PC-9 (cell line): ENCODE results near the gene DNAAF1. TPM values are rescaled to one million over a fixed set of nuclear protein-coding genes. Genes with fewer than 3 reads are reported as not detected.

ENCODE experiments used
- BruUV-seq: library from RNA; stranded (reverse); fragments of 400-500 nt; replicated peaks from 2 replicates; lab custom pipeline; 2021; lab: Mats Ljungman, UMichigan
- CTCF ChIA-PET: fragments of 300-600 bp; sonication (Branson Sonifier 250); formaldehyde crosslinking; loops from one replicate; lab custom pipeline; 2022; ENCODE audit warnings: antibody characterized with exemption; lab: Charles Lee
- POLR2A ChIA-PET: fragments of 300-600 bp; sonication (Branson Sonifier 250); formaldehyde crosslinking; loops from one replicate; lab custom pipeline; 2022; ENCODE audit warnings: antibody characterized with exemption; ENCODE audit not compliant: unreplicated experiment; lab: Charles Lee
- DNase-seq, 2 experiments: peaks; one replicate each; pipeline versions ENCODE4 v3.0.0 to v3.0.0-alpha.2; 2015 to 2022; ENCODE audit warnings: mixed read lengths in 1 of 2
- H2AFZ ChIP-seq: fragments of 200-600 bp; sonication (generic); 2 replicates; pipeline ENCODE4 v1.8.1; 2017; ENCODE audit warnings: antibody characterized with exemption
- H3F3A ChIP-seq: fragments of 200-600 bp; sonication (generic); 2 replicates; pipeline ENCODE4 v1.8.1; 2017; ENCODE audit warnings: antibody characterized with exemption, mild to moderate bottlenecking, low read depth; ENCODE audit not compliant: insufficient read depth
- H3K27ac ChIP-seq: fragments of 200-600 bp; sonication (generic); 2 replicates; pipeline ENCODE4 v1.6.1; 2016; ENCODE audit warnings: mixed run types
- H3K27me3 ChIP-seq: fragments of 200-600 bp; sonication (generic); 2 replicates; pipeline ENCODE4 v1.6.1; 2016; ENCODE audit warnings: low read depth, mixed run types; ENCODE audit not compliant: insufficient read depth
- H3K36me3 ChIP-seq: fragments of 200-600 bp; sonication (generic); 2 replicates; pipeline ENCODE4 v1.6.1; 2016; ENCODE audit warnings: low read depth, mixed run types
- H3K4me1 ChIP-seq: fragments of 200-600 bp; sonication (generic); replicated peaks from 2 replicates; pipeline ENCODE4 v1.6.1; 2016; ENCODE audit warnings: mixed run types; ENCODE audit not compliant: insufficient read depth
- H3K4me2 ChIP-seq: fragments of 200-600 bp; sonication (generic); 2 replicates; pipeline ENCODE4 v1.6.1; 2017; ENCODE audit warnings: mixed run types
- H3K4me3 ChIP-seq: fragments of 200-600 bp; sonication (generic); 2 replicates; pipeline ENCODE4 v1.6.1; 2016; ENCODE audit warnings: mixed run types
- H3K79me2 ChIP-seq: fragments of 200-600 bp; sonication (generic); 2 replicates; pipeline ENCODE4 v1.6.1; 2017; ENCODE audit warnings: low read depth, mixed run types
- H3K9me2 ChIP-seq: fragments of 200-600 bp; sonication (generic); 2 replicates; pipeline ENCODE4 v1.8.1; 2017; ENCODE audit warnings: mild to moderate bottlenecking; ENCODE audit not compliant: insufficient read depth
- H3K9me3 ChIP-seq: fragments of 200-600 bp; sonication (generic); 2 replicates; pipeline ENCODE4 v1.8.1; 2016; ENCODE audit warnings: low read depth; ENCODE audit not compliant: insufficient read depth
- H4K20me1 ChIP-seq: fragments of 200-600 bp; sonication (generic); 2 replicates; pipeline ENCODE4 v1.8.1; 2017; ENCODE audit not compliant: insufficient read depth
- CTCF ChIP-seq: fragments of 200-600 bp; sonication (generic); conservative IDR thresholded peaks from 2 replicates; pipeline ENCODE4 v1.6.1; 2017; ENCODE audit warnings: mixed run types, antibody characterized with exemption, mild to moderate bottlenecking, moderate library complexity
- EZH2 ChIP-seq: fragments of 200-600 bp; sonication (generic); IDR thresholded peaks from 2 replicates; pipeline ENCODE4 v1.8.0; 2017; ENCODE audit warnings: antibody characterized with exemption, low read depth
- intact Hi-C: fragments of 100-400 bp; cut with micrococcal nuclease; formaldehyde crosslinking; loops from one replicate; pipeline ENCODE4 v1.10.0; 2022; ENCODE audit not compliant: unreplicated experiment
- total RNA-seq: library from RNA; stranded (reverse); gene quantifications from 2 replicates; pipeline ENCODE4 v1.2.3, GENCODE V29; 2021

Gene DNAAF1
- total RNA-seq, 1 experiment from 2014 or later, result 1.2 TPM

- no peaks in the 10 kb centered on the region for H4K20me1 ChIP-seq
- TF ChIP-seq CTCF, result no peak
- no peak for TF ChIP-seq EZH2
- no peak overlapping the region for H3K4me3 ChIP-seq
- ChIA-PET CTCF (no interaction called here), POLR2A (interaction anchor here (0.7 kb wide), 1 partner anchor 24 kb away, joined by 3 read pairs; no protein-coding TSS in a partner anchor)
- no TSS peak for BruUV-seq
- no peaks in the 10 kb centered on the region for H3F3A ChIP-seq
- no peaks in the 10 kb centered on the region for H3K27me3 ChIP-seq
- no peaks in the 10 kb centered on the region for H3K36me3 ChIP-seq
- H3K4me1 ChIP-seq, result no peaks in the 10 kb centered on the region
- intact Hi-C loops, result no loop called here
- H3K9me2 ChIP-seq, result no peaks in the 10 kb centered on the region
- H3K79me2 ChIP-seq, result no peaks in the 10 kb centered on the region
- no peak overlapping the region for H3K4me2 ChIP-seq
- no peaks in the 10 kb centered on the region for H3K9me3 ChIP-seq
- no peak overlapping the region for H3K27ac ChIP-seq
- no peak overlapping the region for H2AFZ ChIP-seq
- no peak for DNase-seq
Measured at GRCh38 chr16:84197466-84198128, 52.5 kb downstream of the DNAAF1 start.

- no peaks in the 10 kb centered on the region for H3K27me3 ChIP-seq
- no peak overlapping the region for H3K4me3 ChIP-seq
- H3K9me3 ChIP-seq, result no peaks in the 10 kb centered on the region
- ChIA-PET CTCF (no interaction called here), POLR2A (interaction anchor here (0.7 kb wide), 1 partner anchor 23 kb away, joined by 3 read pairs; no protein-coding TSS in a partner anchor)
- H3K4me1 ChIP-seq, result no peaks in the 10 kb centered on the region
- H3K9me2 ChIP-seq, result no peaks in the 10 kb centered on the region
- H3K4me2 ChIP-seq, result no peak overlapping the region
- TF ChIP-seq CTCF (no peak), EZH2 (no peak)
- H3K79me2 ChIP-seq, result no peaks in the 10 kb centered on the region
- H4K20me1 ChIP-seq, result no peaks in the 10 kb centered on the region
- H3K27ac ChIP-seq, result no peak overlapping the region
- no peaks in the 10 kb centered on the region for H3K36me3 ChIP-seq
- peak in 1 of 2 experiments; percentile 52 for DNase-seq
- H3F3A ChIP-seq, result no peaks in the 10 kb centered on the region
- BruUV-seq, result no TSS peak
- no peak overlapping the region for H2AFZ ChIP-seq
- intact Hi-C loops, result no loop called here
Measured at GRCh38 chr16:84198401-84198800, 53.3 kb downstream of the DNAAF1 start.

- intact Hi-C loops, result no loop called here
- no peak overlapping the region for H2AFZ ChIP-seq
- no peak overlapping the region for H3K4me2 ChIP-seq
- no peaks in the 10 kb centered on the region for H3K4me1 ChIP-seq
- ChIA-PET CTCF (no interaction called here), POLR2A (no interaction called here)
- no peaks in the 10 kb centered on the region for H3F3A ChIP-seq
- no peak for DNase-seq
- no peaks in the 10 kb centered on the region for H3K36me3 ChIP-seq
- BruUV-seq, result no TSS peak
- no peak overlapping the region for H3K27ac ChIP-seq
- H3K9me3 ChIP-seq, result no peaks in the 10 kb centered on the region
- H3K27me3 ChIP-seq, result no peaks in the 10 kb centered on the region
- no peaks in the 10 kb centered on the region for H3K9me2 ChIP-seq
- H3K79me2 ChIP-seq, result no peaks in the 10 kb centered on the region
- H4K20me1 ChIP-seq, result no peaks in the 10 kb centered on the region
- TF ChIP-seq EZH2, result no peak
- no peak for TF ChIP-seq CTCF
- no peak overlapping the region for H3K4me3 ChIP-seq
Measured at GRCh38 chr16:84199097-84199496, 54.0 kb downstream of the DNAAF1 start.
